SK-N-DZ (cell line): ENCODE measurements around the gene SPNS3.

ENCODE experiments used
- DNase-seq: peaks from one replicate; pipeline ENCODE4 v3.0.0-alpha.2; 2015; ENCODE audit warnings: low spot score

The SPNS3 gene

GRCh38 chr17:4507361-4508111 is 73.8 kb downstream of the SPNS3 start:
- DNase-seq = no peak

- DNase-seq = no peak
Measured at GRCh38 chr17:4508207-4508606, 74.5 kb downstream of the SPNS3 start.

DNA sequence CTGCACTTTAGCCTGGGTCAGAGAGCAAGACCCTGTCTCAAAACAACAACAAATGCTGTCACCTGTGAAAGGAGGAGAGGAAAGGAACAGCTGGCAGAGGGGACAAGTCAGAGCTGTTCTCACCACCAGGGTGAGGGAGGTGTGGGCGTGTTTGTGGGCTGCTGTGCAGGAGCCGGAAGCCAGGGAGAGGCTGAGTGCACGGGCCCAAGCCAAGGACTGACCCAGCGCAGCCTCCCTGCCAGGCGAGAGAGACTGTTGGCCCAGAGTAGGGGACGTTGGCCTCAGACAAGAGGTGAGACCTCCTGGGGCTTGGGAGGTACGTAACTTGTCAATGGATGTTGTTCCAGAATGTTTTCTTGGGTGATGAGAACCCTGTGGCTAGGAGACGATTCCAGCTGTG is 75.7 kb downstream of the SPNS3 start:
- DNase-seq = no peak

DNA sequence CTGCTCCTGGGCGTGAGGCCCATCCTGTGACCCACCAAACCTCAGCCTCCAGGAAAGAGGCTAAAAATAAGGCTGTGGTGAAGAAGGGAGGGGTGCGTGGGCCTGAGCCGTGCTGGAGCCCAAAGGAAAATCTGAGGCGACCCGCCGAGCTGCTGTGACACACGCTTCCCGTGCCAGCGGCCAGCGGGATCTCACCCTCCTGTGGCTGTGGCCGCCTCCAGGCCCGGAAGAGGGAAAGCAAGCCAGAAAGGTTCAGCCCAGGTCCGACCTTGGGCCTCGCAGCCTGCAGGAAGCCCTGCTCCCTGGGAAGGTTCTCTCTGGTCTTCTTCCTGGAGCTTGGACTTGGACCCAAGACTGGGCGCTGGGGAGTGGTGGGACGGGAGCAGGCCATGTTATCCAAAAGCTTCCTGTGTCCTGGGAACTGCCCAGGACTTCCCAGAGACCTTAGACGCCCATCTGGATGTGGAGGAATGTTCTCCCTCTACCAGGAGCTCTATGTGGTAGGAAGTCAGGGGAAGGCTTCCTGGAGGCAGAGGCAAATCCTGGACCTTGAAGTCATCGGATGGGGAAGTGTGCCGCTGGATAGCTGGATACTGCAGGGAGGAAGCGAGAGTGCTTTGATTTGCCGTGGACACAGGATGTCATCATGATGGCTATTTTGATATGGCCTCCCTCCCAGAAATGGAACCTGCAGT is 76.3 kb downstream of the SPNS3 start:
- DNase-seq = no peak

DNA sequence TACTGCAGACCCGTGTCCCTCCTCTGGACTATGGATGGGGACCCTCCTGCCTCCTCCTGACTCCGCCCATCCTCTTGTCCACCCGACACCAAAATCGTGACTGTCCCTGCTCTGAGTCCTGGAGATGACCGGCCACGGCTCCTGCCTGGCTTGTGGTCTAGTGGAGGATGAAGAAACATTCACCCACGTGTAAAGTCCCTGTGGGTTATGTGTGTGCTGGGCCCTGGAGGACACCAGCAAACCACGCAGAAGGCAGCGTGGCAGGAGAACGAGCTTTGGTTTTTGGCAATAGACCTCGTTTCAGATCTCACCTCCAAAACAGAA is 76.8 kb downstream of the SPNS3 start:
- DNase-seq = no peak

DNA sequence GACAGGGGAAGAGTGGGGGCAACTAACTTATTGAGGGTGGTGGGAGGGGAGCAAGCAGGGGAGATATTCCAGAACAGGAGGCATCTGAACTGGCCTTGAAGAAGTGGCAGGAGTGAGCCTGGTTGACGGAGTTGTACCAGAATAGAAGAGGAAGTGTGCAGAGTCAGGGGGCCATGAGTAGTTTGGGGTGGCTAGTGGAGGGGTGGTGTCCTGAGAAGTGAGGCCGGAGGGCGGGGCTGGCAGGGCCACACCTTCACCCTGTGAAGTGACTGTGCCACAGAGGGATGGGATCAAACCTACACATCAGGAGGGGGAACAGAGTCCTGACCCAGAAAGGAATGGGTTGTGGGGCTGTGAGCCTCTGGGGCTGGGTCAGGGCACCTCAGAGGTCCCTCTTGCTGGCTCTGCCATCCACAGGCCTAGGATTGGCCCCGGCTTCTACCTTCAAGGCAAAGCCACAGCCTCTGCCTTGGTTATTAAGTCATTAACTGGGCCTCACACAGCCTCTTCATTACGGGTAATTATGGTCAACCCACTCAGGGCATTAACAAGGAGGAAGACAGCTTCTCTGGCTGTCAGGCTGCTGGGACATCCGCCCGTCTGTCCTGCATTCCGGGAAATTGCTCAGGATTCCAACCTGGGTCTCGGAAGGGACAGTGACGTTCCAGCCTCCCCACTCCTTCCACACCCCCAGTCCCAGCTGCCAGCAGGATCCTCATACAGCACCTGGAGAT is 77.6 kb downstream of the SPNS3 start:
- DNase-seq = no peak

- no peak for DNase-seq
Measured at GRCh38 chr17:4512156-4513112, 78.7 kb downstream of the SPNS3 start.

DNA sequence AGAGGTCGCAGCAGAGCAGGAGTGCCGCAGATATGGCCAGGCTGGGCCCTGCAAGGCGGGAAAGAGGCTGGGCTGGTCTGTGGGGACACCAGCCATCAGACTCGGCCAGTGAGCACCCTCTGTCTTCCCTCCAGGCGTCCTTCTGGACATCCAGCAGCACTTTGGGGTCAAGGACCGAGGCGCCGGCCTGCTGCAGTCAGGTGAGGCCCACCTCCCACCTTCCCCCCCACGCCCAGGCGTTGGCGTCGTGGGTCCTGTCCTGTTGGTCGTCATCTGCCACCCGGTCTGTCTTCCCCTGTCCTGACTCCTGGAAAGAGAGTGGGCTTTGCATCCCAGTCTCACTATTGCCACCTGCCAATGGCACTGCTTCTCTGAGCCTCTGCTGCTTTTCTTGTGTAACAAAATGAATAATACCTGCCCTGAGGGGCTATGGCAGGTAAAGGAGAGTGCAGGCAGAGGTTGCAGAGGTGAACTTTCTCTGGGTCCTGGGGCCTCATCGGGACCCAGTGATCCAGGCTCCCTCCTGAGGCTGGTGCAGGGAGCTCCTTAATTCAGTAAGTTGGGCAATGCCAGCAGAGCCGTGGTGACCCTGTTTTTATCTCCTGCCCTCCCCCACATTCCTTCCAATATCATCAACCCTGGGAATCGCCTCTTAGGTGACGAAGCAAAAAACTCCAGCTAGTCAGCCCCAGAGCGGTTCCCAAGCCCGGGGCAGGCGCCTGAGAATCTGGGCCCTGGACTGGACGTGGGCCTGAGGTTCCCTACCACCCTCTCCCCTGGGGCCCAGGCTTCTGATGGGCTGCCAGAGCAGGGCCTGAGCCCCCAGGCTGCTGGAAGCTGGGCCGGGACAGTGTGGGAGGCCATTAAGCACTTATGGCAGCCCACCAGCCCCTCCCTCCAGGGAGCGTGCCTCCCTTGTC is 79.6 kb downstream of the SPNS3 start:
- no peak for DNase-seq

DNA sequence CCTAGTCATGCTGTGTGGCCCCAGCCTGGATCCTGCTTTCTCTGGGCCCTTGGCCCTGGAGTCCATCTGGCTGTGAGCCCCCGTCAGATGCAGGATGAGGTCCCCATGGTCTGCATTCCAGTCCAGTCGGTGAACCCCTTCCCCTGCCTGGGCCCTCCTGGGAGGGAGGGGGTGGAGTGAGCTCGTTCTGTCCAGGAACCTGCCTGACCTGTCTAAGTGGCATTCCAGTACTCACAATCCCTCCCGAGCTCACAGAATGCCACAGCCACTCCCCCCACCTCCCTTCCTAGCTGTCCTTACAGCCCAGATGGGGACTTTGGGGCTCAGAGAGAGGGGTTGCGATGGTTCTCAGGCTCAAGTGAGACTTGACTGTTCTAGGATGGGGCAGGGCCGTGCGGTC is 80.5 kb downstream of the SPNS3 start:
- no peak for DNase-seq

GRCh38 chr17:4514779-4515178 is 81.0 kb downstream of the SPNS3 start:
- no peak for DNase-seq

GRCh38 chr17:4515501-4515900 is 81.8 kb downstream of the SPNS3 start:
- no peak for DNase-seq

DNA sequence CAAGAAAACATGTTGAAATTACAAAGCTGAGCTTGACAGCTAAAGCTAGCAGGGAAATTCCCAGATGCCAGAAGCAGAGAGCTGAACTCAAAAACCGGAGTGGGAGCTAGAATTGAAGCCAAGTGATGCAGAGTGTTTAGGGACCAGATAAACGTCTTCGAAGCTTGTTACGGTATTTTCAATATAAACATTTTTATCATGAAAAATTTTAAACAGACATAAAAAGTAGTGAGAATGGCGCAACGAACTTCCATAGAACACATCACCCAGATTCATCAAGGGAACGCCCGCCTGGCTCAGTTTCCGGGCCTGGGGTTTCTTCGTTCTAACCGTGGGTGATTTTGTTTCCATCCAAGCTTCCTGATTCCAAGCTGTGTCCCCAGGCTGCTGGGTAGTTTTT is 83.0 kb downstream of the SPNS3 start:
- DNase-seq = no peak

DNA sequence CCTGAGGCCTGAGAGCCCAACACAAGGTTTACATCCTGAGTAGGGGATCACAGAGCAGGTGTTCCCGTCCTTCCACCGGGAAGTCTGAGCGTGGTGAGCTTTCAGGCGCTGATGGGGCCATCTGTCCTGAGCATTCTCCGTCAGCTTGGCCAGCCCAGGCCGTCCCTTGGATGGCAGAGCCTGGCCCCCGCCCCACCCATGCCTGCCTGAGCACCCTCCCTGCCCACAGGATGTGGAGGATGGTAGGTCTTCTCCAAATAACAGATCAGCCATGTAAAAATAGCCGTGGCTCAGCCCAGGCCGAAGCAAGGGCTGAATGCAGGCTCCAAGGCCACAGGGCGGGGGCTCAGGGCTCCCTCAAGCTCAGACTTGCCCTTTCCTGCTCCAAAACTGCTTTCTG is 85.2 kb downstream of the SPNS3 start:
- DNase-seq = no peak

DNA sequence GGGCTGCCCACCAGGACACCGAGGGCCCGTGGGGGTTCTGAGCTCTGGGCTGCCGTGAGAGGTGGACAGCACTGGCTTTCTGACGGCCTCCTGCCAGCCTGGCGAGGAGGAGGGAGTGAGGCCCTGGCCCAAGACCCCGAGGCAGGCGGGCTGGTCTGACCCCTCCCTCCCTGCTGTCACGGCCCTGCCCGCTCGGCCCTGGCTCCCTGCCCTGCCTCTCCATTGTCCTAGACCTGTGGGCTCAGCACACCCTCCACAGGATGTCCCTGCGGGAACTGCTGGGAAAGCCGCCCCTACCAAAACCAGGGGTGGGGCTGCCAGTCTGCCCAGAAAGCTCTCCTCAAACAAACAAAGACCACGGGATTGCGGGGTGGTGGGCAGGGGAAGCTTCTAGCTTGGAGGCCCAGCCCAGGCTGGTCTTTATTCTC is 85.6 kb downstream of the SPNS3 start:
- DNase-seq = no peak

- no peak for DNase-seq
Measured at GRCh38 chr17:4520060-4520893, 86.5 kb downstream of the SPNS3 start.

- no peak for DNase-seq
Measured at GRCh38 chr17:4520894-4521600, 87.3 kb downstream of the SPNS3 start.

DNA sequence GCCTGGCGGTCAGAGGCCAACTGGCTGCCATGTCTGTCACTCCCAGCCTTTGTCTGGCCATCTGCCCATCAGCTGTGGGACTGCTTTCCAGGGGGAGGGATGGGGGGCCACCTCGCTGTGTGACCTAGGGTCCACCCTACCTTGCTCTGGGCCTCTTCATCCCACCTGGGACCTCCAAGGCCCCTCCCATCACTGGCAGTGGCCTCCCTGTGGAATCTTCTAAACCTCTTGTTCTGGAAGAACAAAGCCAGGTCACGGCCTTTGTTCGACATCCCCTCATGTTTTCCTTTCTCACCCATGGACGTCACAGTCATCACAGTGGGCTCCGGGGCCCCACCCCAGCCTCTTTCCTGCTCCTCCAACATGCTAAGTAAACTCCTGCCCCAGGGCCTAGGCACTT is 88.9 kb downstream of the SPNS3 start:
- DNase-seq = no peak

DNA sequence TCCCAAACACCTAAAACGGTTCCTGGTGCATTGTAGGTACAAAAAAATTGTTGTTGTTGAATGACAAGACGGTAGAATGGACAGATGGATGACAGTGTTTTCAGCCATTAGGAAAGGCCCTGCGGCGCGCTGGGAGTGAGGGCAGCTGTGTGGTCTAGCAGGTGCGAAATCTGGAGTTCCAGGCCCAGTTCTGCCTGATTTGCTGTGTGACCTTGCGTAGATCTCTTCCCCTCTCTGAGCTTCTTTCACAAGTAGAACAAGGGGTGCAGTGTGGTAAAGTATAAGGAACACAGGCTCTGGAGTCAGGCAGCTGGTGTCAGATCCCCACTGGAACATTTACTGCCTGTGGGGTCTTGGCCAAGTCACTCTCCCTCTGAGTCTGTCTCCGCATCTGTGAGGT is 90.2 kb downstream of the SPNS3 start:
- DNase-seq = no peak
